NCI-H526 (cell line): ENCODE measurements around the gene PCDH1.

ENCODE experiments used
- DNase-seq, 2 experiments: peaks; one replicate each; lab custom pipeline; 2025; lab: John Stamatoyannopoulos, UW

The PCDH1 gene

DNA sequence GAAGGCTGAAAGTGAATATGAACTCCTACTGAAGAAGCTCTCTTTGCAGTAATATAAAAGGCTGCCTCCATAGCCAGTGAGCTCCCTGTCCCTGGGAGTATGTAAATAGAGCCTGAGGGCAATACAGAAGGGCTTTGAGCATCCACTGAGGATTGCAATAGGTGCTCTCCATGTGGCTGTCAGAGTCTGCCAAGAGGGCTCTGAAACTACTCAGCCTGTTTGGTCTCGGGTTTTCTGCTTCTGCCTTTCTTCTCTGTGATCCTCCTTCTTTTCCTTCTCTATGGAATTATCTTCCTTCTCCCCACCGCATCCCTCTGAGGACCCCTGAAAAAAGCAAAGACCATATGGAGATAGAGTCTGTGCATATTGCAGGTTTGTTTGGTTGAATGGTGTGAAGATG is 69.4 kb downstream of the PCDH1 start:
- no peak for DNase-seq

GRCh38 chr5:141807732-141808131 is 70.5 kb downstream of the PCDH1 start:
- DNase-seq = no peak

DNA sequence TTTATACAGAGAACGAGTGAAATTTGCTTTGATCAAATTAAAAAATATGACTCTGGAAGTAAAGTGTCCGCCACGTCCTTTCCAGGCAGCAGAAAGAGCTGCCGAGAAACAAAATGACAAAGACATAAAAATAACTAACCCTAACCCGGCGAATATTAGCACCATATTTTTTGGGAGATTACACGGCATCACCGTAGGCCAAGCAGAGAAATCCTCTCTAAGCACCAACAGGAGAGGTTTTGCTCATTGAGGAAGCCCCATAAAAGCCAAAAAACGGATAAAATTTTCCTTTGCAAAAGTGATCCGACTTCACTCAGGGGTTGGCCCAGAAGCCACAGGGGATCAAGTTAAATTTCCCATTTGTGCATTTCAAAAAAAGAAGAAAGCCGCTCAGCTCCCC is 70.9 kb downstream of the PCDH1 start:
- no peak for DNase-seq

DNA sequence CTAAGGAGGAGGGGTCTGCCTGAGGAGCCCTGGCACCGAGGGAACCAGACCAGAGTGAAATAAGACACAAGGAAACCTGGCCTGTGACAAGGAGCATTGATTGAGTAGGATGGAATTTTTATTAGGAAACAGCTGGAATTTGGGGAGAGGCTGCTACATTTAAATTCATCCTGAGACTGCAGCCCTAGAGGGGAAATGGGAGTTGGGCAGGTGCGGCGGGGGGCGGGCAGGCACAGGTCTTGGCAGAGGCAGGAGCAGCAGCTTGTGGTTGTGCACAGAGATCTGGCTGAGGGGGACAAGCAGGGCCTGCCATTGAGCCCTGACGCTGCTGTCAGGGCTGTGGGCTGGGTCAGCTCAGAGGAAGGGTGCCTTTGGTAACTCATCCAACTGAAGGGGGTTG is 71.6 kb downstream of the PCDH1 start:
- no peak for DNase-seq

- DNase-seq = no peak
Observed at GRCh38 chr5:141805874-141806595, 72.2 kb downstream of the PCDH1 start.

DNA sequence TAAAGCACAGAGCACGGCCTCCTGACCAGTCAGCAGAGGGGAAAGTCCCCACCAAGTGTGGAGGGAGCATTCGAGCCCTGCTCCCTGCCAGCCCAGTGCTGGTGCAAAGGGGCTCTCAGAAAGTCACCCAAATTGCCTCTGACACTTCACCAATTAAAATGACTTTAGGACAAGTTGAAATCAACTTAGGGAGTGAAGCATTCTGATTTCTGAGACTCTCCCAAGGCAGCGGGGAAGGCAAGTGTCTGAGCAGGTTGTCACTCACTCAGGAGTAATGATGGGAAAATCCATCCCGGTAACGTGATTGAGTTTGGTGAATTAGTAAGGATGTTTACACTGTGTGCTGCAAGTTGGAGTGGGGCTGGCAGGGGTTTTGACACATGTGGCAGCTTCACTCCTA is 73.7 kb downstream of the PCDH1 start:
- no peak for DNase-seq
